GM20431 (cell line): ENCODE results near the gene CD84.
"Not testable (repeated sequence)": the region's sequence is repeated elsewhere in the genome, so short reads cannot be mapped to it uniquely, and the experiment has no call there.

Experiments
- in situ Hi-C: fragments of 300-500 bp; cut with MseI, MboI; formaldehyde crosslinking; loops from one replicate; pipeline ENCODE4 v1.15.0; 2020; ENCODE audit warnings: low sequenced_read_pairs; ENCODE audit not compliant: unreplicated experiment

The CD84 gene

GRCh38 chr1:160577671-160578070 lies 1.6 kb downstream of the CD84 start:
- in situ Hi-C loops: no loop called here

GRCh38 chr1:160576884-160577283 lies 2.4 kb downstream of the CD84 start:
- in situ Hi-C loops: no loop called here

GRCh38 chr1:160576390-160576789 lies 2.9 kb downstream of the CD84 start:
- in situ Hi-C loops: no loop called here

- in situ Hi-C loops: no loop called here
These were observed 4.1 kb downstream of the CD84 start for GRCh38 chr1:160575112-160575664.

- in situ Hi-C loops: no loop called here
These were observed 8.5 kb downstream of the CD84 start for GRCh38 chr1:160570840-160571239.

DNA sequence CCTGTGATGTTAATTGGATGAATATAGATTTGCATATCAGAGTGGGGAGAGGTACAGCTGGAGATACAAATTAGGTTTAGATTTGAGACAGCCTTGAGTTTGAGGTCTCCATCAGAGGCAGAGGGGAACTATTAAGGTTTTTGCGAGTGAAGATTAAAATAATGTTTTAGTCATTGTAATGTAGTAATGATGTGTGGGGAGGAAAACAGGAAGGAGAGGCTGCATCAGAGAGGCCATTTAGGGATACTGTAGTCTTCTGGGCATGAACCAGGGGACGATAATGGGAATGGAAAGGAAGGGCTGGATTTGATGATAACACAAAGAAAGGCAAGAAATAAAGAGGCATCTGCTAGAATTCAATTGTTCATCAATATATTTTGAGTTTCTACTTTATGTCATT lies 9.5 kb downstream of the CD84 start:
- in situ Hi-C loops: no loop called here

GRCh38 chr1:160567858-160568682 lies 11.2 kb downstream of the CD84 start:
- in situ Hi-C loops: no loop called here

GRCh38 chr1:160567341-160567740 lies 12.0 kb downstream of the CD84 start:
- in situ Hi-C loops: no loop called here

GRCh38 chr1:160565564-160565963 lies 13.7 kb downstream of the CD84 start:
- in situ Hi-C loops: no loop called here

GRCh38 chr1:160563230-160563629 lies 16.1 kb downstream of the CD84 start:
- in situ Hi-C loops: not testable (repeated sequence)

- in situ Hi-C loops: not testable (repeated sequence)
These were observed 16.6 kb downstream of the CD84 start for GRCh38 chr1:160562745-160563144.

DNA sequence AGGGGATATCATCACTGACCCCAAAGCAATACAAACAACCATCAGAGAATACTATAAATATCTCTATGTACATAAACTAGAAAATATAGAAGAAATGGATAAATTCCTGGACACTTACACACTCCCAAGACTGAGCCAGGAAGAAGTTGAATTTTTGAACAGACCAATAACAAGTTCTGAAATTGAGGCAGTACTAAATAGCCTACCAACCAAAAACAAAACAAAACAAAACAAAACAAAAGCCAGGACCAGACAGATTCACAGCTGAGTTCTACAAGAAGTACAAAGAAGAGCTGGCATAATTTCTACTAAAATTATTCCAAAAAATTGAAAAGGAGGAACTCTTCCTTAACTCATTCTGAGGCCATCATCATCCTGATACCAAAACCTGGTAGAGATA lies 18.5 kb downstream of the CD84 start:
- in situ Hi-C loops: no loop called here

DNA sequence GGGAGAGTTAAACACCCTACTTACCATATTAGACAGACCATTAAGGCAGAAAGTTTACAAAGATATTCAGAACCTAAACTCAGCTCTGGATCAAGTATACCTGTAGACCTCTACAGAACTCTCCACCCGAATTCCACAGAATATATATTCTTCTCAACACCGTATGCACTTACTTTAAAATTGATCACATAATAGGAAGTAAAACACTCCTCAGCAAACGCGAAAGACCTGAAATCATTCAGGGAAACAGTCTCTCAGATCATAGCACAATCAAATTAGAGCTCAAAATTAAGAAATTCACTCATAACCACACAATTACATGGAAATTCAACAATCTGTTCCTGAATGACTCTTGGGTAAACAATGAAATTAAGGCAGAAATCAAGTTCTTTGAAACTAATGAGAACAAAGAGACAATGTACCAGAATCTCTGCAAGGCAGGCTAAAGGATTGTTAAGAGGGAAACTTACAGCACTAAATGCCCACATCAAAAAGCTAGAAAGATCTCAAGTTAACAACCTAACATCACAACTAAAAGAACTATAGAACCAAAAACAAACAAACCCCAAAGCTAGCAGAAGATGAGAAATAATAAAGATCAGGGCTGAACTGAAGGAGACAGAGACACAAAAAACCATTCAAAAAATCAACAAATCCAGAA lies 19.1 kb downstream of the CD84 start:
- in situ Hi-C loops: no loop called here

DNA sequence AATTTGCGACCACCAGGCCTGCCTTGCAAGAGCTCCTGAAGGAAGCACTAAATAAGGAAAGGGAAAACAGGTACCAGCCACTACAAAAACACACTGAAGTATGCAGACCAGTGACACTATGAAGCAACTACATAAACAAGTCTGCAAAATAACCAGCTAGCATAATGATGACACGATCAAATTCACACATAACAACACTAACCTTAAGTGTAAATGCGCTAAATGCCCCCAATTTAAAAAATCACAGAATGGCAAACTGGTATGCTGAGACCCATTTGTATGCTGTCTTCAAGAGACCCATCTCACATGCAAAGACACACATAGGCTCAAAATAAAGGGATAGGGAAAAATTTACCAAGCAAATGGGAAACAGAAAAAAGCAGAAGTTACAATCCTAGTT lies 19.9 kb downstream of the CD84 start:
- in situ Hi-C loops: not testable (repeated sequence)

- in situ Hi-C loops: no loop called here
These were observed 20.5 kb downstream of the CD84 start for GRCh38 chr1:160558660-160559380.

GRCh38 chr1:160553778-160554177 lies 25.5 kb downstream of the CD84 start:
- in situ Hi-C loops: no loop called here

DNA sequence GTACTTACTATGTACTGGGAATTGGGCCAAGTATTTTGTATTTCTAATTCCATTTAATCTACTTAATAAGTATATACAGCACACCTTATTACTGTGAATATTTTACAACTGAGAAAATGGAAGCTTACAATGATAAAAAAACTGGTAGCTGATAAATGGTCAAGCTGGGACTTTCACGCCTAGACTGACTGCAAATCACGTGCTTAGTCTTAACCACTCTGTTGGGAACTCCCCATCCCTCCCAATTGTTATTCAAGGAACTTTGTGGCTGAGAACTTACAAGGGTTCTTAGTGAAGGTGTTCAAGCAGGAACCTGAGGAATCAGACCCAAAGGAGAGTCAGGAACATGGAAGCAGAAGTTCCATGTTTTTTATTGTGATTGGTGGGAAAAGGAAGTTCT lies 26.9 kb downstream of the CD84 start:
- in situ Hi-C loops: no loop called here

GRCh38 chr1:160550572-160551034 lies 28.7 kb downstream of the CD84 start:
- in situ Hi-C loops: no loop called here

- in situ Hi-C loops: no loop called here
These were observed 29.7 kb downstream of the CD84 start for GRCh38 chr1:160549665-160550006.

GRCh38 chr1:160548960-160549664 lies 30.2 kb downstream of the CD84 start:
- in situ Hi-C loops: no loop called here
